Islet precursor cell (in vitro differentiated cells): Measurements from ENCODE around the gene INPP4B.

Experiments used
- DNase-seq: peaks from one replicate; pipeline ENCODE4 v3.0.0-alpha.2; 2018

INPP4B gene

DNA sequence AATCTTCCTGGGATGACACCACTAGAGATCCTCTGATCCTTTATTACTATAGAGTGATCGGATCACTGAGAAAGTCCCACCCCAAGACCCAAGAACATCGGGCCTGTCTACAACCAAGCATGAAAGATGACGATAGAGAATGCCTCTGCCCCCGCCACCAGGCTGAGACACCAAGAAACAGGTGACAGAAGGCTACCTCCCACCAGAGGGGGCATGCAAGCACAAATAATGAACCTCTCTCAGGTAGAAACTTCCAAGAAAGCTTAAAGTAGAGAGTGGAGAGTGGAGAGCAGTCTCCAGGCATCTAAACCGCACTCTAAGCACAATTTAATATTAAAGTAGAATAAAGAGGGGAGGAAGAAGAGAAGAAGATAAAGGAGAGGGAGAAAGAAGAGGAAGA, 402.6 kb downstream of the INPP4B start:
- DNase-seq, result no peak

- no peak for DNase-seq
Measured at GRCh38 chr4:142440093-142440492, 406.0 kb downstream of the INPP4B start.

DNA sequence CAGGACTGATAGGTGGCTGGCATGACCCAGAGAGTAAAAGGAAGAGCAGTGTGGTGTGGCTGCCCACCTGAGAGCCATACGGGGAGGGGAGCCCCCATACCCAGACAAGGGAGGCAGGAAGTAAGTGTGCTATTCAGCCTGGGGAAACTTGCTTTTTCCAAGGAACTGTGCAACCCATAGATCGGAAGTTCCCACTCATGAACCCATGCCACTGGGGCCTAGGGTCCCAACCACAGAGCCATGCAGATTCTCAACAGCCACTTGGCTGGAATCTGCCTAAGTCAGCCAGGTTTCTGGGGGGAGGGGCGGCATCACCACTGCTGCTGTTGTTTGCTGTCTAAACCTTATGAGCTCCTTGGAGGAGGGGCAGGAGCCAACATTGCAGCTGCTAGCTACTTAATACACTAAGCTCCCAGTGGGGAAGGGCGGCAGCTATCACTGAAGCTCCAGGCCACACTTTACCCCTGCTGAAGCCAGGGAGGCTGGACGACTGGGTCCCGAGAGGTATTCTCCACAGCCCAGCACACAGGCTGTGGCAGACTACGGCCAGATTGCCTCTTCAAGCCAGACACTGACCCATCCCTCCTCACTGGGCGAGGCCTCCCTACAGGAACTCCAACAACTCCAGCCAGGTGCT, 410.4 kb downstream of the INPP4B start:
- DNase-seq, result peak; percentile 76

- DNase-seq, result no peak
Measured at GRCh38 chr4:142434519-142435224, 411.4 kb downstream of the INPP4B start.

DNA sequence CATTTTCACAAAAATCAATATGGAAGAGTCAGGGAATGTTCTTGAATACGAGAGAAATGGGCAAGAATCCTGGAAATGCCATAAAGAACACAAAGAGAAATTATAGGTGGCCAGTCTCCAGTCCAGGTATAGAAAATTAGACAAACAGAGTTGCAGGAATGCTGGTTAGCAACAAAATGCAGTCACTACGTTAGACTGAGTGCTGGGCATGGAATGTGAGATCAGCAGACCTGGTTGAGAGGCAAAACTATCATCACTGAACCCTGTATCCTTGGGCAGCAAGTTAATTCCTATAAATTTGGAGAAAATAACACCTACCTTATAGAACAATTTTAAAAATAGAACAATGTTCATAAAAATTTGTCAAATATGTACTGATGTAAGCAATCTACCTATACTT, 417.4 kb downstream of the INPP4B start:
- DNase-seq, result no peak

DNA sequence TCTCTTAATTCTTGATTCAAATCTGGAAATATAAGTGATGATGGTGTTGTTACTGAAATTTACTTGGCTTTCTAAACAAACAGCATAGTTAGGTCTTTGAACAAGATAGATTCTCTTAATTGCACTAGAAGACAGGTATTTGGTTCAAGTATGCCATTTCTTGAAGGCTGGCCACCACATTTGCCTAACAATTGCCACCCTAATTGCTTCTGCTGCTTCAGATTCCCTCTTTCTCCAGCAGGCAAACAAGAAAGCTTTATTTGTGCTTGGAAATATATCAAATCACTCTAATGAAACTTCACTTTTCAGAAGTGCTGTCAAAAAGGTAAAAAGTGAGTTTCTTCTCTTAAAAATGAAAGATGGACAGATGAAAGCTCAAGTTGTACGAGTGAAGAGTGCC, 418.6 kb downstream of the INPP4B start:
- DNase-seq, result no peak

GRCh38 chr4:142423861-142424260, 422.2 kb downstream of the INPP4B start:
- no peak for DNase-seq

- DNase-seq, result no peak
Measured at GRCh38 chr4:142420311-142421095, 425.6 kb downstream of the INPP4B start.

GRCh38 chr4:142419712-142420111, 426.4 kb downstream of the INPP4B start:
- no peak for DNase-seq

DNA sequence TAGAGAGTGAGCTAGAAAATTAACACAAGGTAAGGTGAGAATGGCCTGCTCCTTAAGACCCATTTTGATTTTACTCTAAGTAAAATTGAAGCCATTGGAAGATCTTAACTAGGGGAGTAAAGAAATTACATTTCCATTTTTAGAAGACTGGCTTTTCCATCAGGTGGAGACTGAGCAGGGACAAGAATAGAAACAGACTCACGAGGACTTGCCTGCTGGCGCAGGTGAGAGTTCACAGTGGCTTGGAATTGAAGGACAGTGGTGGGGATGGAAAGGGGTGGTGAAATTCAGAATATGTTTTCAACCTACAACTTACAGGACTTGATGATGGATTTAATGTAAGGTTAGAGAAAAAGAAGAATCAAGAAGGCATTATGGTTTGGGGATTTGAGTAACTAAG, 427.4 kb downstream of the INPP4B start:
- DNase-seq, result no peak

DNA sequence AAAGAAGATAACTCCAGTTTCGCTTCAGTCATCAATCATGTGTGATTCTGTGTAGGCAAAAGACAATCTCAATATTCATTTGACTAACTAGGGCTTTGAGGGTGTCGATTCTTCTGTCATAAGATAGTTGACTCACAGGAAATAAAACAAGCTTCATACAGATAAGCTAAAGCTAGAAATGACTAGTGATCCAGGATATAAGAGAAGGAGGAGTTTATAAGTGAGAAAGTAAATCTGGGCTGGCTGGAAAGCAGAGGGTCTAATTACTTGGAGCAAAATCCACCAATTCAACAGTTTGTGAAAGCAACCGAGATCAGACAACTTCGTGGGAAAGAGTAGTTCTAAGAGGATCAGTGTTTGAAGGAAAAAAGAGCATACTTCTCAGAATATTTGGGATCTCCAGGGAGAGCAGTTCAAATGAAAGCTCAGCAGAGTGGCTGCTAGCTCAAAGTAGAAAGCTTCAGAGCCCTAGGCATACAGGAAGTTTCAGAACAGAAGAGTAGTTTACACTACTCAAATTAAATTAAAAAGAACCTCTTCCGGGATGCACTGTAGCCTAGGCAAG, 429.3 kb downstream of the INPP4B start:
- DNase-seq, result no peak

GRCh38 chr4:142416121-142416520, 430.0 kb downstream of the INPP4B start:
- DNase-seq, result no peak

GRCh38 chr4:142414366-142414990, 431.6 kb downstream of the INPP4B start:
- no peak for DNase-seq

DNA sequence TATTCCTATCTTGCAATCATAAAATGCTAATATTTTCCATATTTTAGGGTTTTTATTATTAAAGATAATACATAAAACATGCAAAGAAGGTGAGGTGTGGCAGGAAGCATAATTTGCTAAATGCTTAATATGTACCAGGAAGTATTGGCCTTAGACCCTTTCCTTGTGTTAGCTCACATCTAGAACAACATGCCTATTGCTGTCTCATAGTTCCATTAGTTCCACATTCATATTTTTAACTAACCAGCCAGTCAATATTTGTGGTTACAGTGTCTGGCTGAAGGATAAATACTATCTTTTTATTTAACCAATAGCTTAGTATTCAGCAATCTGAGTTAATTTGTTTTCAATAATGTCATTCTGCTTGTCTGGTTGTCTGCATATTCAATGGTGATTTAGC, 432.6 kb downstream of the INPP4B start:
- no peak for DNase-seq

GRCh38 chr4:142411993-142412392, 434.1 kb downstream of the INPP4B start:
- DNase-seq, result no peak

- peak; percentile 78 for DNase-seq
Measured at GRCh38 chr4:142408003-142408441, 438.1 kb downstream of the INPP4B start.

DNA sequence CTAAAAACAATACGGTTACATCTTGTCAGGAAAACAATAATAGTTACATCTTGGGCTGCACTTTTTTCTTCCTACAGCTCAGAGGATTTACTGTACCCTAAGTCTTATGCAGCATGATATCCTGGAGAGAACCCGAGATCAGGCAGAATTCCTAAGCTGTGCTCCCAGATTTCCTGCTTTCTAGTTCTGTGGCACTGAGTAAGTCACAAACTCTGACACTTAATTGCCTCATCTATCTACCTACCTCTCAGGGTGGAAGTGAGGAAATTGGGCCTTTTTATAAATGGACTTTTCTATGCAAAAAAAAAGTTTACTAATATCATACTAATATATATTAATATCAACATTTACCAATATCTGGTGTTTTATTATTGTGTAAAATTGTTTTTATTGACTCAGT, 438.5 kb downstream of the INPP4B start:
- DNase-seq, result no peak

DNA sequence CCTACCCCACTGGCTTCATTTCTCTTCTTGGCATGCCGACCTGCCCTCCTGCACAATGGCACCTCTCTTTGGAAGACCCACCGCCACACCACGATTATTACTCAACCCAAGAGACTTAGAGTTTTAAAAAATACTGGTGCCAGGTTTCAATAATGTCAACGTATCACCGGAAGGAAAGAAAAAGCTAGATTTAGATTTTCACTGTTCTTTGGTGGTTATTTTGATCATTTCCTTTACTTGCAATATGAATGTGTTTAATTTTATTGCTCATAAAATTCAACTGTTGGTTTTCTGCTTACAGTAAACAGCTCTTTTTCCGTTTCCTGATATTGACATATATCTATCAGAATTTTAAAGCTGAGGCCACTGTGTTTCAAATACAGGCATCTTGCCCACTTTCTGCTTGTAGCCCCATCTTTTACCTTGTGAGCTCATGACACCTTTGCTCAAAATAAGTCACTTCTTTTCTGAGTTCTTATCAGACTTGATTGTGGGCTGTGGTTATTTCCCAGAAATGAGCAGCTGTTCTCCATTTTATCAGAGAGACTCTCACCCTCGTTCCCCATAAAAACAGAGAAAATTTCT, 439.1 kb downstream of the INPP4B start:
- DNase-seq, result no peak

GRCh38 chr4:142406499-142406835, 439.6 kb downstream of the INPP4B start:
- DNase-seq, result no peak

DNA sequence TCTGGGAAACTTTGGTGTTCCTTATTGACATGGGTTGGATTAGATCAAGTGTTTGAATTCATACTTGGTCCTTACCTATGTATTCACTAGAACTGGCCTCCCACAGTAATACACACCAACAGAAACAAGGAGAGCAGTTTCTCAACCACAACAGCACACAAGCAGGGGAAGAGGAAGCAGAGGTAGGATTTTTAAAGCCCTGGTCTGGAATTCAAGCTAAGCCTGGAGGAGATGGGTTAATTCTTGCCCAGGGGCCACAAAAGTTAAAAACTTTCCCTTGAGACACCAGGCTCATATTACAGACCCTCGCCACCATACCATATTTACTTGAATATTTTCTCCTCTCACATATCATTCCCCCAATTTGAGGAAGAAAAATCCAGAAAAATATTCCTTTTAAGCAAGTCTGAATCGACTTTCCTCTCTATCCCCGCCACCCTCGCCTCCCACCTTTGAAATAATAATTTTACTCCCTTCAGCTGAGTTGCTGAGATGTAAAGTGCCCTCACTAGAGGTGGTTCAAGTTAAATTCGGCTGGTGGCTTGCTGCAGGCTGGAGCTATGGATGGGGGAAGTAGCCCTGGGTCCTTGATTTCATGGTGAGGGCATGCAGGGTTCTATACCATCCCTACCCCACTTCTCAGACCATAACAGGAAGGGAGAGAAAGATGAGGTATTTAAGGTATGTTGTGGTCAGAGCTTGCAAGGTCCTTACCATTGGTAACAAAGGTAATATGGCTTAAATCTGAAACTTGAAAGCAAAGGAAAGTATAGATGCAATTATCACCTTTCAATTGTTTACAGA, 440.2 kb downstream of the INPP4B start:
- DNase-seq, result peak; percentile 80

DNA sequence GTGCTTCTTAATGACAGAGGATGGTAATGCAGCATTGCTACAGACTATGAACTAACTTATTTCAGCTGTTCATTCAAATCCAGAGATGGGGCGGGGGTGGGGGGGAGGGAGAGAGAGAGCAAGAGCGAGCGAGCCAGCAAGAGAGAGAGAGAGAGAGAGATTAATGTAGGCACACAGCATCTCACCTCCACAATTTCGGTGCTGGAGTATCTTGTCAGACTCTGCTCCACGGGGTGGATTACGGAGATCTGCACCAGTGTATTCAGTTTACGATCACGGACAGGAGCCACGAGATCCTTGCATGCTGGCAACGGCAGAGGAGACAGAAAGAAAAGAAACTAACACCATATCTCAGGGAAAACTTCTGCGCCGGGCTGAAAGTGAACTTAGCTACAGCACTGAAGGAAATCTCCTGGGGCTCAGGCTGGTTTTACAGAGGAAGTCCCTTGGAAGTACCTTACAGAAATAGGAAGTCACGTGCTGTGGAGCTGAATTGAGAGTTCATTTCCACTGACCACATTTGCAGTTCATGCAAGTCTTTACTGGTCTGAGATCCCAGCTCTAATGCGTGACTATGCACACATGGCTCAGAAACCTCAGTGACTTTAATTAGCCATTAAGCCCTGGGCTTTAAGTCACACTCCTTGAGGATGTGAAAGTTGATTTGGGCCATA, 440.9 kb downstream of the INPP4B start:
- peak; percentile 71 for DNase-seq
